Stimulated activated CD8-positive, alpha-beta memory T cell treated with anti-CD3 and anti-CD28 coated beads, Interleukin-15, amount 100 ng/mL, for 24 hours (primary cell): ENCODE measurements around the gene FLNB.

Experiments used
- DNase-seq: peaks from one replicate; pipeline ENCODE4 v3.0.0-alpha.2; 2020; ENCODE audit warnings: low read depth

Gene FLNB

DNA sequence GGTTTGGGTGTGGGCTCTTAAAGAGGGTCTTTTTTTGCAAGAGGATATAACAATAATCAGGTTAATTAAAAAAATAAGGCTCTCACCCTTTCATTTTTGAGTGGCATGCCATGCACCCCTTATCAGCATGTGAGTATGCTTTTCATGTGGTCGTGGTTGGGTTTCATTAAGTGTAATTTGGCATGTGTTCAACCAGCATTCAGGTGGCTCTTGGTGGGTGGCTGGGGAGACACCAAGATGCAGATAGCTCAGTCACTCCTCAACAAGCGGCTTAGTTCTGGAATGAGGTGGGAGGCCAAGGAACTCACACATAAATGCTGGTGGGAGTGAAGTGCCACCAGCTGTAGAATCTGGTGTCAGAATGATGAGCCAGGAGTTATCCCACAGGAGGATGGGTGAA, 66.8 kb downstream of the FLNB start:
- no peak for DNase-seq

DNA sequence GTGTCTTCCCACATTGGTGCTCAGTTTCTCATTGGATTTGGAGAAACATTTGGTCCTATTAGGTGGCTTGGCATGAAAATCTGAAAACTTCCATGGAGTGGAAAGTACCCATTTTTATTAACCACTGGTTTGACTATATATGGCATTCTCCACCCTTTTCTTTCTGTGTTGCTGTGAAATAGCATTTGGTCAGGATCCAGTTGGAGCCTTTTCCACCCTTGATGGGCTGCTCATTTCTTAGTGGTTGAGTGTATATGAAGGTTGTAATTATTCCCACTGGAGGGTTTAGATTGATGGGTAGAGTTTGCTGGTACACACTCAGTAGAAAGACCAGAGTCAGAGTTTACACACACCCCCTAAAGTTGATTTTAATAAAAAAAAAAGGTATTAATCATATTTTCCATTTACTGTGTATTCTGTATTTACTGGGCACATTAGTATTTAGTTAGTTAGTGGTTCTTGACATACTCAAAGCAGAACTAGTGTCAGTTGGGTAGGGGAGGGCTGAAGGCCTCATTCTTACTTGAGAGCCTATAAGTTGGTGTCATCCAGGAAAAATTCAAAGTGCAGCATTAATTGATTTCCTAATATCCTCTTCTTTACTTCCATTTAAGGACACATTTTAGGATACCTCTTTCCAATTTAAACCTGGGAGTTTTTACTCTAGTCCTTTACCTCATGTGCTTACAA, 69.5 kb downstream of the FLNB start:
- no peak for DNase-seq

DNA sequence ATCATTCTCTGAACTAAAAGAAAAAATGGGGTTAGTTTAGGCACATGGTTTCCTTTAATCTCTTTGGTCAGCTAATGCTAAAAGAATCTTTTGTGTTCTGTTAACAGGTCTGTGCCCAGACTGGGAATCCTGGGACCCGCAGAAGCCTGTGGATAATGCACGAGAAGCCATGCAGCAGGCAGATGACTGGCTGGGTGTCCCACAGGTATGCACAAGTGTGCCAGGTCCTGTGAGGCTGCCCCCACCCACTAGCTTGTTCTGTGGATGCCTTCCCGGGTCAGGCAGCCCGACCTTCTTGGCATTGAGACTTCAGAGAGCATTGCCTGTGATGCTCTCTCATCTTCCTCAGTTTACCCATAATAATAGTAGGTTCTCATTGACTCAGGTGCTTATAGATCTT, 70.4 kb downstream of the FLNB start:
- DNase-seq = no peak

DNA sequence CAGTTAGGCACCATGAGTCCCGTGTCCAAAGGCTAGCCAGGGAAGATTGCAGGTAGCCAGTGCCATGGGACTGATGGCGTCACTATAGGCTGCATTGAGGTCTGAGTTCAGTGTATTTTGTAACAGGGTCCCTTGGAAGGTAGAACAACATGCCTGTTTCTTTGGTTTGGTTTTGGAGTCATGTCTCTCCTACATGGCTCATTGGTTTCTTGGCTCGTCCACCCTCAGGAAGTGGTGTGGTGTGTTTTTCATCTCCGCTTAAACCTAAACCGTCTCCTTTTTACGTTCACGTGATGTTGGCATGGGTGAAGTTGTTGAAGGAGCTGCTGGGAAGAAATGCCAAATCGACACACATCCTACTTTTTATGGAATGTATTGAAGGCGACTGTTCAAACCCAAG, 71.6 kb downstream of the FLNB start:
- no peak for DNase-seq

DNA sequence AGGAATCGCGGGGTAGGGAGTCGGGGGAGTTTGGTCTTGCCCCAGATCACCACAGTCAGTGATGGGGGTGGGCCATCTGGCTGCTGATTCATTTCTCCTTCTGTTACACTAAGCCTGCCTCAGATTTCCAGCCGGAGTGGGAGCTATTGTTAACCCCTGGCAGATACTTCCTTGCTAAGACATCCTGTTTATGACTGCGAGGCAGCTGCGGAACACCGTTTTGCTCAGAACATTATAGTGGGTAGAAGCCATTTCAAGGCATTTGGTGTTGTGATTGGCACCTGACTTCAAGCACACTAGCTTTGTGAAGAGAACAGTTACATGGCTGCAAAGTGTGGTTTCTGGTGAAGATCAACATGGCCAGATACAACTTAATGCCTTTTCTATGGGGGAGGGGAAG, 73.8 kb downstream of the FLNB start:
- DNase-seq = no peak

DNA sequence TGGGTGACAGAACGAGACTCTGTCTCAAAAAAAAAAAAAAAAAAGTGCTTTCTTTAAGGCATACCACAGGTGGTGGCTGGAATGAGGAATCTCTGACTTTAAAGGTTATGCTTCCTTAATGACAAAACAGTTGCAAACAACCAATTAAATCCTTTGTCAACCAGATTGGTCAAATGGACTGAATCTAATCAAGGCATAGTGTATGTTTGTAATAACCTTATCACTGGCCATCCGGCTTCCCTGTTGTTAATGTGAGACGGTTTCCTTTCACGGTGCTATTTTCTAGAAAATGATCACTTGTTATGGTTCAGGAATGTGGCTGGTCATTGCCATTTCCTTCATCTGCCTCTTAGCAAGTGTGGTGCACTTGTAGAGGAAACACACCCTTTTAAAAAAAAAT, 75.9 kb downstream of the FLNB start:
- no peak for DNase-seq

DNA sequence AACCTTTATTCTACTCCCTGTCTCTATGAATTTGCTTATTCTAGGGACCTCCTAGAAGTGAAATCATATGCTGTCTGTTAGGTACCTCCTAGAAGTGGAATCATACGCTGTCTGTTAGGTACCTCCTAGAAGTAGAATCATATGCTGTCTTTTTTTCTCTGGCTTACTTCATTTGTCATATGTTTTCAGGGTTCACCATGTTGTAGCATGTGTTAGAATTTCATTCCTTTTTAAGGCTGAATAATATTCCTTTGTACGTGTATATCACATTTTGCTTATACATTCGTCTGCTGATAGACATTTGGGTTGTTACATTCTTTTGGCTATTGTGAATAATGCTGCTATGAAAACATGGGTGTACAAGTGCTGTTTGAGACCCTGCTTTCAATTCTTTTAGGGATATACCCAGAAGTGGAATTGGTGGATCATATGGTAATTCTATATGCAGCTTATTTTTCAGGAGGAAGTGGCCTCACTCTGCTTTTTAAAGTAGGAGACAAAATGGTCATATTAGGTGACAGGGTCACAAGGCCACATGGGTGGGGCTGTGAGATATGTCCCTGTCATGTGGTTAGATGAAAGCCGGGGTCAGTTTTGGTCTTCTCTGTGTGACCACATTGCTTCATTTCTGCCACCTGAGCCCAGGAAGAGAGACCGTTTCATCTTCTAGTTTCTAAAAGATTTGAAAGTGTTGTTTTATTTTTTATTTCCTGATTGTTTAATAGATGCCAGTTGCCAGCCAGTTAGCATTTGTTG, 76.7 kb downstream of the FLNB start:
- no peak for DNase-seq

DNA sequence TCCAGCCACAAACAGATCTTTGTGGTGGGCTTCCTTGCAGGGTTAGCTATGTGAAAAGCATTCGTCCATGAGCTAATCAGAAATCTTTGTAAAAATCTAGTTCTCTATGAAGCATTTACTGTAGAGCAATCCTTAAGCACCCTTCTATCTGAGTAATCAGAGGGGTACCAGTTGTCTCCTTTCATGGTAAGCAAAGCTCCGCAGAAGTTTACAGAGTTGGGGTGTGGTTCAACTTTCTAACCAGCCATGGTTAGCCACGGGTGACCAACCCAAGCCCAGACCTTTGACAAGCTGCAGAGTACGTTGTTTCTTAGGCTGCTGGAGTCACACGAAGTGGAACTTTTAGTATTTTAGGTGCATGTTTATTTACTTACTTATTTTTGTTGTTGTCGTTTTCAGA, 77.4 kb downstream of the FLNB start:
- no peak for DNase-seq

DNA sequence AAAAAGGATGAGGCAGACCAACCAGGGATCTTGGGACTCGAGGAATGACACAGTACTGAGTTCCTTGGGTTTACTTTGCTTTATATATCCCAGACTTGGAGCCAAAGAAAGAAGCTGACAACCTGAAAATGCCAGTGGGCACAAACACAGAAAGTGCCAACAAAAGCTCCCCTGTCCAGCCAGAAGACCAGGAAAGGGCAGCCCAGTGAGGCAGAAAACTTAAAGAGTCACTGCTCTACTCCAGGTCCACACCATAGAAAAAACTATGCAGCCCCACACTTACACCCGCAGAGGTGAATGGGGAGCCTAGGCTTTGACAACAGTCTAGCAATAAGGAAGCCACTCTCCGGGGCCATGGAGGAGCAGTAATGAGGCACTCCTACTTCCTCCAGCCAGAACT, 80.3 kb downstream of the FLNB start:
- DNase-seq = no peak

DNA sequence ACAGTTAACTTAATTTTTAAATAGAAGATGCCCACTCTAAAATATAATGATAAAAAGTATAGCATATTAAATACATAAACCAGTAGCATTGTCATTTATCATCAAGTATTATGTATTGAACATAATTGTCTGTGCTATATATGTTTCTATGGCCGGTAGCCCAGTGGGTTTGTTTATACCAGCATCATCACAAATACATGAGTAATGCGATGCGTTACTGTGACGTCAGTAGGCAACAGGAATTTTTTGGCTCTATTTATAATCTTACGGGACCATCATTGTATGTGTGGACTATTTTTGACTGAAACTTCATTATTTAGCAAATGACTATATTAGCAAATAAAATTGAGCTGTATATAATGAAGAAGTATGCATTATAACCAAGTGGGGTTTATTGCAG, 82.1 kb downstream of the FLNB start:
- no peak for DNase-seq

DNA sequence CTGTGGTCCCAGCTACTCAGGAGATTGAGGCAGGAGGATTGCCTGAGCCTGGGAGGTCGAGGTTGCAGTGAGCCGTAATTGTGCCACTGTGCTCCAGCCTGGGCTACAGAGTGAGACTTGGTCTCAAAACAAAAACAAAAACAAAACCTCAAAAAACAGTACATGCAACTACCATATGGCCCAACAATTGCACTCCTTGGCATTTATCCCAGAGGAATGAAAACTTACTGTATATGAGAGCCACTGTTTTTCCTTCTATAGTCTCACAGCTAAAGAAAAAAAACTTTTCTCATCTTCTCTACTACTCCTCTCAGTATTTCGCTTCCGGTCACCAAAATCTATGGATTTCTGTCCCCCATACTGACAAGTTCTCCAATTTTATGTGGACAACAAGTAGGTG, 84.3 kb downstream of the FLNB start:
- DNase-seq = no peak

DNA sequence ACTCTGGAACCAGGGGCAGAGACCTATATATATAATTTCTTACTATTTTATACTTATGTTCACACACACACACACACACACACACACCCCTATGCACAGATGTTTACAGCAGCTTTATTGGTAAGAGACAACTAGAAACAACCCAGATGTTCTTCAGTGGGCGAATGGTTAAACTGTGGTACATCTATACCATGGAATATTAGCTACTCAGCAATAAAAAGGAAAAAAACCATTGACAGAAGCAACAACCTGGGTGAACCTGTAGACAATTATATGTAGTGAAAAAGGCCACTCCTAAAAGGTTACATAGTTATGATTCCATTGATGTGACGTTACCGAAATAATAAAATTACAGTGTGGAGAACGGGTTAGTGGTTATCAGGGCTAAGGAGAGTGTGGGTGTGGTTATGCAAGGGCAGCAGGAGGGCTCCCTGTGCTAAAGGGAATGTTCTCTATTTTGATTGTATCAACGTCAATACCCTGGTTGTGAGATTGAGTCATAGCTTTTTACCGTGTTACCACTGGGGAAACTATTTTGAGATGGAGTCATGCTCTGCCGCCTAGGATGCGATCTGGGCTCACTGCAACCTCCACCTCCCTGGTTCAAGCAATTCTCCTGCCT, 85.5 kb downstream of the FLNB start:
- no peak for DNase-seq

DNA sequence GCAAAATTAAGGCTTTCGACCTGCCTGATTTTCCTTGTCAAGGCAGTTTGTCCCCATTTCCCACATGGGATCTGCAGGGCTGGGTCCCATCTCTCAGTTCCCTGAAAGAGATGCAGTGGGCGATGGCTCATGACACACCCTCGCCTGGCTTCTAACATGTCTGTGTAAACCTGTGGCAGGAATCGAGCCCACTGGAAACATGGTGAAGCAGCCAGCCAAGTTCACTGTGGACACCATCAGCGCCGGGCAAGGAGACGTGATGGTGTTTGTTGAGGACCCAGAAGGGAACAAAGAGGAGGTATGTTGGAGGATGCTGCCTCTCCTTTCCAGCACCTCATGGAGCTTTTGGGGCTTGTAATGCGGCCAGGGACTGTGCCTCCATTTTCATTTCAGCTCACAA, 86.4 kb downstream of the FLNB start:
- no peak for DNase-seq

DNA sequence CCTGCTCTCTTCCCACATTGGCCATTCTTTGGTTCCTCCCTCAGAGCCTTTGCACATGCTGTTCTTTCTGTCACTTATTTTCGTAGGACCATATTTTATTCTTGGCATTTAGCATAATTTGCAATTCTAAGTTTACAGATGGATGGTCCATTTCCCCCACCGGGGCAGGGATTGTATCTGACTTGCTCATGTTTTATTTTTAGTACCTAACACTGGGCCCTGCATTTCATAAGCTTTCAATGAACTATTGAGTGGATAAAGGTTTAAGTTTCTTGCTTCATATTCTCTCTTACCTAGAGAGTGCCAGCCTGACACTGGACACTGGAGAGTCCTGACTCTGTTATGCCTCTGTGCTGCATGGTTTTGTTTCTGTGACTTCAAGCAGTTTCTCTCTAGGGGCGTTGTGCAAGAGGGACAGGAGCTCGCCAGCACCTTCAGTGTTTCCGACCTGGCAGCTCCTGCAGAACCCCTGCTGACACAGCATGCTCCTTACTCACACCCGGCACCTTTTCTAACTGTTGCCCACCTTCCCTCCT, 87.4 kb downstream of the FLNB start:
- no peak for DNase-seq

DNA sequence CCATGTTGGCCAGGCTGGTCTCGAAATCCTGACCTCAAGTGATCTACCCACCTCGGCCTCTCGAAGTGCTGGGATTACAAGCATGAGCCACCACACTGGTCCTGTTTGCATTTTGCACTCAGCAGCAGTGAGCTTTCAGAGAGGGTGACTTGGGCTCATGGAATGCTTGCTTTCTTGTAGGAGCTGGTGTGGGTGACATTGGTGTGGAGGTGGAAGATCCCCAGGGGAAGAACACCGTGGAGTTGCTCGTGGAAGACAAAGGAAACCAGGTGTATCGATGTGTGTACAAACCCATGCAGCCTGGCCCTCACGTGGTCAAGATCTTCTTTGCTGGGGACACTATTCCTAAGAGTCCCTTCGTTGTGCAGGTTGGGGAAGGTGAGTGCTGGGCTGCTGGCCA, 90.3 kb downstream of the FLNB start:
- no peak for DNase-seq

DNA sequence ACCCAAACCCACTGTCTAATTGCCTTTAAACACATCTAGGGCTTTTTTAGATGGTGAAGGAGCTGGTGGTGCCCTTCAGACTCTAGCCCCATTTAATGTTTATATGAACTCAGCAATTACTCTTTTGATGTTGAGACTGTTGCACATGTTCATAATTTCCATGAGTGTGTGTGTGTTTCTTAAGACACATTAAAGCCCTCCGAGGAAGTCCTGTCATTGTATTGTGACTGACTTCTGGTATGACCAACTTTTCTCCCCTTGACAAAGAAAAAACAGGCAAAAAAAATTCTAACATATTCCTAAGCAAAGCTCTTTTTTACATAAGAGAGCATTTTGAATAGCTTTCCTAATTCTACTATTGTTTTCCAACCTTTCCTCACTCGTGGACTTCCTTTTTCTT, 91.6 kb downstream of the FLNB start:
- DNase-seq = no peak

DNA sequence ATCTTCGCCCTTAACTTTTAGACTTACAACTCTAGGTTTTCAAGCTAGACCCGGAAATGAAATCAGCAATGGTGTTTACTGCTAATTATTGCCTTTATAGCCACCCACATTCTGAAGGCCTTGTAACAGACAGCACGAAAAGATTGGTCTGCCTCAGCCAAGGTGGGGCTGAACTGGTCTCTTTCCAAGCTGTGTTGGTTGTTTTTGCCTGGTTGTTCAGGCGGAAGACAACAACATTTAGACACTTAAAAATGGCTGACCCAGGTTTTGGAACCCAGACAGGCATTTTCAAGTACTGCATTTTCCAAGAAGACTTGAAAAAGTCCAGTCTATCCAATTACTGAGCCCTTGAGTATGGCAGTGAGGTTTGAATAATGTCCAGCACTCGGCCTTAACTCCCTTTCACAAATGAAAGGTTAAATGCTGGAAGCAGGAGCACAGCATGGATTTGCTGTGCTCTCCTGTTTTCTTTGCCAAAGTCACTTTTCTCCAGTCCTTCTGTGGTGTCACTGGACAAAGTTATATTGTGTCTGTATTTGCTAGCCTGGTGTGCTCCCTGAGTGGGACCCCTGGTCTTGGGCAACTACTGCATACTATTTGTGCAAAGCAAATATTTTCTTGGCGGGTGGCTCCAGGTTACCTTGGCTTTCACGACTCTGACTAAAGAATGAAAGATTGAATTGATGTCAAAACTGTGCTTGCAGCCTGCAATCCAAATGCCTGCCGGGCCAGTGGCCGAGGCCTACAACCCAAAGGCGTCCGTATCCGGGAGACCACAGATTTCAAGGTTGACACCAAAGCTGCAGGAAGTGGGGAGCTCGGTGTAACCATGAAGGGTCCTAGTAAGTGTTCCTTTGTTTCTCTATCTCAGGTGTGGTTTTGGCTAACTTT, 93.5 kb downstream of the FLNB start:
- DNase-seq = no peak

DNA sequence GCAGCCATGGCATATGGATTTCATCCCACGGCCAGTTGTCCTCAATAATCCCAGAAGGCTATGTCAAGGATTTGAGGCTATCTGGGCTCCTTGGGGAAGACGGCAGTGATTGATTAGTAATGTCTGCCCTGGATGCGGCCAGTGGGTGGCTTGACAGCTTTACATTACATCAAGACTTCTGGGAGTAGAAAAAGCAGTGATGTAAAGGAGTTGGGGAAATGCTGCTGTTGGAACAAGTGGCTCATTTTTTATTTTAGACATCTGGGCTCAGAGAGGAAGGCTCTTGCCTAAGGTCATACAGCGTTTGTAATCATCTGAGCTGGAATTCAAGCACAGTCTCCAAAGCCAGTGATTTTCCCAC, 94.1 kb downstream of the FLNB start:
- no peak for DNase-seq

DNA sequence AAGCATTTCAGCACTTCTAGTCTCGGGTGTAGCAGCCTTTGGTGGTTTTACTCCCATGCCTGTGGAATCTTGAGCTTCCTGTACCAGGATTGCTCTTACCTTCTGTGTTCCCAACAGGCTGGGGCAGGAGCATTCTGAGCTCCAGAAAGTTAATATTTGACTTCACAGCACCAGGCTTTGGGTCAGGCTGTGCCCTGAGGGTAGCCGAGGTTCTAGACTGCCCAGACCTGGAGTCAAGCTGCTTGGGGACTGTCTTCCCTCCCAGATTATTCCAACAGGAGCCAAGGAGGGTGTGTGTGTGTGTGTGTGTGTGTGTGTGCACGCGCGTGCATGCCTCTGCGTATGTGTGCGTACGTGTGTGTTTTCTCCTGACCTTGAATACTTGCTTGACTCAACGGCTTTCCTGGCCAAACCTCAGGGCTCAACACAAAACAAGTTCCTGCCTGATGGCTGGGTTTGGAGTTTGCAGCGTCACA, 94.8 kb downstream of the FLNB start:
- no peak for DNase-seq

DNA sequence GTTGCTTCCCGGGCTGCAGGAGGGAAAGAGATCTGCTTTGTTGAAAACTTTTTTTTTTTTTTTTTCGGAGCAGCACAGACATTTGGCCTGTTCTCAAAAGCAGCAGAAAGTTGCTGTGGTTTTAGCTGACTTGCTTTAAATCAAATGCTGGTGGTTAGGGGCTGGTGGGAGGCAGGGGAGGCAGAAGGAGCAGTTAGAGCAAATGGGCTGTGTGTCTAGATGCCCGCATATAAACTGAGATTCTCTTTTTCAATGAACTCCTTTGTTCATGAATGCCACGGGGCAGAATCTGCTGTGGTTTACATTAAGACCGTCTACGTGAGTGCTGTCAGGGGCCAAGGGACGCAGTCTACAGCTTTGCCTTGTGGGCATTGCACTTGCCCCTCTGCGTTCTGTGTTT, 95.9 kb downstream of the FLNB start:
- no peak for DNase-seq

DNA sequence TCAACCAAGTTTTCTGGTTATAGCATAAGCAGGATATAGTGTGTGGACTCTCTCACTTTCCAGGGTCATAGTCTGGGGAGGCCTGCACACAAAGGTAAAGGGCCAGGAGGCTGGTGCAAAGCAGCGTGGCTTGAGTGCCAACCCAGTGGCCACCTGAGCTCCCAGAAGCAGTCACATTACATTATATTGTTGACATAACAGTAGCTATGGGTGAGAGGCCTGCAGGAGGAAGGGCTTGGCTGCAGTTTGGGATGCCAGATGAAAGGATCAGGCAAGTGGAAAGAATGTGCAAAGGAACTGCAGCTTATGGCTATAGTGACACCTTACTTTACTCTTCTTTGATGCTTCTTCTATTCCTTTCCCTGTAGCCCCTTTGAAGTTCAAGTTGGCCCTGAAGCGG, 96.5 kb downstream of the FLNB start:
- DNase-seq = no peak

DNA sequence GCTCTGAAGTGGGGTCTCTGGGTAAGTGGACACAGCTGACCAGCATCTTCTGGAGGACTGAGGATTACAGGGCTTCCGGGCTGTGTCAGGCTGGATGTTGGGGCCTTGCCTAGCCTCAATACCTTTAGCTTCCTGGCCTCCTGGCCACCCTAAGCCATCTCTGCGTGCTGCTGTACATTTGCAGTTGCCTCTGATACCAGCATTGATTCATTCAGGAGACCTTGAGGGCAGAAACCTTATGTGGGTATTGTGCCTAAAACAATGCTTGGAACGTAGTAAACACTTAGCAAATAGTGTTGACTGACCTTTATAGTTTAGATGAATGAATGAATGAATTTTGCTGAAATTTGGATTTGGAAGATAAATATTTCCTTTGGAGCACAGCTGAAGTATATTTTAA, 97.0 kb downstream of the FLNB start:
- DNase-seq = no peak
